ENCODE data around the gene RAB5IF.

- TF ChIP-seq POLR2A (IDR thresholded peaks at IDR 0.05; ENCODE audit: low read depth, low read length) (no peak), NR2C1 (IDR thresholded peaks at IDR 0.05) (no peak), TAF1 (IDR thresholded peaks at IDR 0.05; ENCODE audit: borderline replicate concordance, low read depth, low read length) (no peak)
These were observed 40.1 kb upstream of the RAB5IF start for GRCh38 chr20:36565520-36565919.

Data from GM12878 (cell line).